ELR (cell line): ENCODE results near the gene ANKS1B.
A peak's percentile ranks its signal among the peaks of the same experiment; 100 is the strongest.
"Not testable (repeated sequence)": the region's sequence is repeated elsewhere in the genome, so short reads cannot be mapped to it uniquely, and the experiment has no call there.

Experiments used
- DNase-seq: peaks from one replicate; pipeline ENCODE4 v3.0.0-alpha.2; 2015; ENCODE audit warnings: low read depth

ANKS1B gene

DNA sequence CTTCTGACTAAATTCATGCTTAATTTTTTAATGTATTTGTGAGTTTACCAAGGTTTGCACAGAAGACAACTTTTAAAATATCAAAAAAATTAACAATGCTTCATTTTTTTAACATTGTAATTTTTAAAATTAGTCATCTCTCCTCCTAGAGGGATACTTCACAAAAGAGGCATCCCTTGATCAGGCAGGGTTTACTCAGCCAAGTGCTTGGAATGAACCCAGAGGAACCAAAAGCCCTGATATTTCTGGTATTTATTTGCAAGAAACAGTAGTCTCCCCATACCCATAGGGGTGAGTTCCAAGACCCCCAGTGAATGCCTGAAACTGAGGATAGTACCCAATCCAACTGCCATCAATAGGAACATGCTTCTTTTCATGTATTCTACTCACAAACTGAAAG, 284.7 kb downstream of the ANKS1B start:
- no peak for DNase-seq

GRCh38 chr12:99695050-99695449, 289.7 kb downstream of the ANKS1B start:
- no peak for DNase-seq

DNA sequence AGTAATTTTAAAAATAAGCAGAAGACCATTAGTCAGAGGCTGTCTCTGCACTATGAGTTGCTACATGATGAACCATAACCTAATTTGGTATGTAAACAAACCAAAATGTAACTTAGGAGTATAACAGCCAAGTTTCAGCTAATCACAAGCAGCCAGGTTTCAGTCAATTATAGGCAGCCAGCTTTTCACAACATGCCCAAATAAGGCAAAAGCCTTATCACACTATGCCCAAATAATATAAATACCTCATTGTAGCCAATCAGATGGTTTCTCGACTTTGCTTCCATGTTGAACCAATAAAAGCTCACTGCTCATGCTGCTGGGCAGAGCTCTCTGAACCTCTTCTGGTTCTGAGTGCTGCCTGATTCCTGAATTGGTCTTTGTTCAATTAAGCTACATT, 298.6 kb downstream of the ANKS1B start:
- no peak for DNase-seq

DNA sequence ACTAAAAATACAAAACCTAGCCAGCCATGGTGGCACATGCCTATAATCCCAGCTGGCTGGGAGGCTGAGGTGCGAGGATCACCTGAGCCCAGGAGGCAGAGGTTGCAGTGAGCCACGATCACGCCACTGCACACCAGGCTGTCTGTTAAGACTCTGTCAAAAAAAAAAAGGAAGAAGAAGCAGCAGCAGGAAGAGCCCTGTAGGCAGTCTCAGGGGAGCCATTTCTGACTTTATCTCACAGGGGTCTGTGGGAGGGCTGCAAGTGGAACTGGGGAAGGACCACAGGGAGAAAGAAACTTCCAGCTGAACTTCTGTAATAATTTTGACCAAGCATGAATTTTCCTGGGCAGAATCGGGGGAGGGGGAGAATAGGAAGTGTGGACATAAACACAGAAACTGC, 304.5 kb downstream of the ANKS1B start:
- DNase-seq: no peak

- peak; percentile 37 for DNase-seq
Measured at GRCh38 chr12:99670635-99671034, 314.1 kb downstream of the ANKS1B start.

DNA sequence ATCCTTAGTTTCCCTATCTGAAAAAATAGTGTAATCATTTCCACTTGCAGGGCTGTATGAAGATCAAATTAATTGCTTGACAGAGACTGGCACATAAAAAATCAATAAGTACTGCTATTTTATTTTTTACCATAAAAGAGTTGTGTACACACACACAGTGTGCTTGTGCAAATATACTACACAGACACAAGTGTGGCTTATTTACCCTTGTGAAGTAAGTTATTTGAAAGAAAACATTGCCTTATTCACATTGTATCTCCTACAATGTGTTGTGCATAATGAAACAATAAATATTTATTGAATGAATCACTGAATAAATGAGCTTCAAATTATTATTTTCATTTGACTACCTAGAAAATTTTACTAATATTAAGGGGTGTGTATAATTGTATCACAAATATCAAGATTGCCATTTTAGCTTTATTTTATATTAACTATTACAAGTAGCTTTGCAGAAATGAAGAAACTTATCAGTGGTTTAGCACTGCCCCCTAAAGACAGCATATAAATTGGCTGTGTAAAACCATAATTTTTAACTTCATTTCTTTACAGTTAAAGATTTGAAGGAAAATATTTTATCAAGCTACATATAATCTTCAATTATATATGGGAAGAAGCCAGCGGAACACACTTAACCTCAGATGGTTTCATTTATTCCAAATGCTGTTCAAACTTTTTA, 325.9 kb downstream of the ANKS1B start:
- DNase-seq: peak; percentile 21

DNA sequence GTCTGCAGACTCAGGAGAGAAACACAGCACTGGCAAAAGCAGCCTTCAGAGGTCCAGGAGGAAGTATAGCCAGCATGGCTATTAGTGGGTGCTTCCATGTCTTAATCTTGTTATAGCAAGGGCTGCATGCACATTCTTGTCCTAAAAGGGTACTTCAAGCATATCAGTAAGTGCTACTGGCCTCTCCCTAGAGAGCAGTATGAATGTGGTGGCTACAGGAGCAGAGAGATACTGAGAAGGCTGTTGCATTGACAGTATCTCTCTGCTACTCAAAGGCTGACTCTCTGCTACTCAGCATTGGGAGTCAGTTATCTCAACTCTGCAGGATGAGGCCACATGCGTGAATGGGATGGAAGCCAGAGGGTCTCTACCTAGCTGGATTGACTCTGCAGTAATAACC, 335.2 kb downstream of the ANKS1B start:
- DNase-seq: no peak

DNA sequence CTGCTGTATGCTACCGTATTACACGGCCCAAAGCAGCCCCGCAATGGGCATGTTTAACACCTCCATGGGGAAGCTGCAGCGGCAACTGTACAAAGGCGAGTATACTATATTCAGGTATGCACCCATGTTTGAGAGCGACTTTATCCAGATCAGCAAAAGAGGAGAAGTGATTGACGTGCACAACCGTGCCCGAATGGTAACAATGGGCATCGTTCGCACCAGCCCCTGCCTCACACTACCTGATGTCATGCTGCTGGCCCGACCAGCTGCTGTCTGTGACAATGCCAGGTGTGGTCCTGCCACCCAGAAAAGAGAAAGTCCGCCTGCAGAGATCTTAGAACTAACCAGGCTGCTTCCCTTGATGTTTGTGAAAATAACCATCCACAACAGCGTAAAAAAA, 336.6 kb downstream of the ANKS1B start:
- DNase-seq: no peak

DNA sequence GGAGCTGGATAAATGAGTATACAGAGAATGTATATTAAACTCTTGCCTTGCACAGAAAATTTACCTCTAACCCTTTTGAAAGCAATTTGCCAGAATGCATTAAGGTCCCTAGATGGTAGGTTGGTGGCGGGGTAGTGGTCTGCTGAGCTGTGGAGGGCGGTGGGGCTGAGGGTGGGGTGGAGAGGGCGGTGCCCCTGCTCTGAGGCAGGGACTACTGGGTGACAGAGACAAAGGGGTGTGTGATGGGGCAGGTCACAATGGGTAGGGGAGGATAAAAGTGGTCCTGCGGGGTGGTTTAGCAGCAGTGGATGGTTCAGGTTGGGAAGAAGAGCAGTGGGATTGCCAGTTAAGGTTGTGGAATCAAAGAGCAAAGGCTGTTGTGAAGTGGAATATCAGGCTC, 337.3 kb downstream of the ANKS1B start, which contains the start of gene GARIN6:
Gene GARIN6, plus strand, starts transcription at position 301 of the 400 bp plus-strand sequence. CDS start 422 bp downstream, outside the sequence.
- no peak for DNase-seq

DNA sequence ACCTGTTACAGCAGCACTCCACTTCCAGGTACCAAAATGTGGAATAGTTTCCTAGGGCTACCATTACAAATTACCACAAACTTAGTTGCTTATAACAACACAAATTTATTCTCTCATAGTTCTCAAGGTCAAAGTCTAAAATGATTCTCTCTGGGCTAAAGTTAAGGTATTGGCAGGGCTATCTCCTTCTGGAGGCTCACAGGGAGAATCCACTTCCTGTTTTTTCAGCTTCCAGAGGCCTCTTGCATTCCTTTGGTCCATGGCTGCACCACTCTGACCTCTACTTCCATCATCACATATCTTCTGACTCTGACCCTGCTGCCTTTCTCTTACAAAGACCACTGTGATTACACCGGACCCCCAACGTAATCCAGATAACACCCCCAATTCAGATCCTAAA, 340.1 kb downstream of the ANKS1B start:
- no peak for DNase-seq

- DNase-seq: no peak
Measured at GRCh38 chr12:99627459-99627858, 357.3 kb downstream of the ANKS1B start.

- not testable (repeated sequence) for DNase-seq
Measured at GRCh38 chr12:99624591-99624990, 360.1 kb downstream of the ANKS1B start.

- DNase-seq: no peak
Measured at GRCh38 chr12:99620159-99620479, 364.6 kb downstream of the ANKS1B start.

- peak; percentile 66 for DNase-seq
Measured at GRCh38 chr12:99619389-99620158, 365.2 kb downstream of the ANKS1B start.

DNA sequence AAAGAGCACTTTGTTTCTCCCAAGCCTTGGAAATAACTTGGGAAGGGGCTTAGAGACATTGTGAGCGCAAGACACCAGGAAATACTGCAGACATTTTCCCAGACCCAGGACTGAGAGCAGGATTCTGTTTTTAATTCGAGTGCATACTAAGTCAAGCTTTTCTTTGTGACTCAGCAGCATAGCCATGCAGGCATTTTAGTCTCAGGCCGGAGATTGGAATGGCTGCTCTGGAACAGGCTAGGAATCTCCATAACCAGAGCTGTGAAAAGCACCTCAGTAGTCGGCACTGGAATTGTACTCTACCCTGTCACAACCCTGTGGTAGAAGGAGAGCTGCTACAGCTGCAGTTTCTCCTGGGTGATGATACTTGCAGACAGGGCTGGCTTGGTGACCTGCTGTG, 366.1 kb downstream of the ANKS1B start:
- DNase-seq: peak; percentile 4

DNA sequence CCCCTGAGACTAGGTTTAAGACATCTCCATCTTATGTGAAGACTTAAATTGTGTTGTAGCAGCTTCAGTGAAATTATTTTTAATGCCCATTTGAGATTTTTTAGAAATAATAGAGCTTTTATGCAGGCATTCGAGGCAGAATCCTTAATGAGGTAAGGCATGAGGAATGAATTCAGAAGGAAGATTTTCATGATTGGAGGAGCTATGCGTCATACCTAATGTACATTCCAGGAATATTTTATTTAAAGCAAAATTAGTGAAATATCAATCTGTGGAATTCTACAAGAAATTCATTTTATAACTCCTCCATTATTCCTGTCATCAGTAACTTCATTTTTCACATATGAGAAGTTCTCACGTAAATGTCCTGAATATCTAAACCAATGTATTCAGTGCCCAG, 373.1 kb downstream of the ANKS1B start:
- peak; percentile 50 for DNase-seq

DNA sequence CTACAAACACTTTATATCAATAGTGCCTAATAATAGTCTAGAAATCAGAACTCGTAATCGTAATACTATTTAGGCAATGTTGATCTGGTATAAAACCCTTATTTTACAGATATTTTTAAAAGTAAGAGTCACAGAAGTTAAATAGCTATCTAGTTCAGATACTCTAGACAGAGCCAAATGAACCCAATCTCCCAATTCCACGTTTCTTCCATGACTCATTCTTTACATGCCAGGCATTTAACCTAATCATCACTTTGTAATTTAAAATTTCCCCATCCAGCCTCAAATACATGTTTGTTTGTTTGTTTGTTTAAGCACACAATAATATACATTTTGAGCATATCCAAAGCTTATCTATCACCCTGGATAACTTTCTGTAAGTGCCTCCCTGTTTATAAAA, 373.6 kb downstream of the ANKS1B start:
- peak; percentile 55 for DNase-seq

- DNase-seq: no peak
Measured at GRCh38 chr12:99609455-99610181, 375.1 kb downstream of the ANKS1B start.

DNA sequence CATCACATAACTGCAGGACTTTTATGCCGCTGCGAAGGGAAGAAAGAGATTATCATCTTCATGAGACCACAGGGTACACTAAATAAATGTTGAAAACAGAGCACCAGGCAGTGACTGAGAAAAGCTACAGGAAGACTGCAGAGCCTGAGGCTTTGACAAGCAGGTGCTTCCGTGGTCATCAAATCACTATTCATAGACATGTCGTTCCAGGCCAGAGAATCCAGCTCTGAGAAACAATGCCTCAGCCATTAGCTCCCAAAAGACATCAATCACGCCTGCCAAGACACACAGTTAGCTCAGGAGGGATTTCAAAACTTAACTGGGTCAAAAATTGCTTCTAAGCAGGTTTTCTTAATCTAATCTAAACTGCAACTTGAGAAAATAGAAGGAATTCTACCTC, 384.3 kb downstream of the ANKS1B start:
- no peak for DNase-seq

GRCh38 chr12:99598785-99599184, 386.0 kb downstream of the ANKS1B start:
- no peak for DNase-seq

GRCh38 chr12:99596762-99597161, 388.0 kb downstream of the ANKS1B start:
- DNase-seq: no peak

GRCh38 chr12:99577125-99577524, 407.6 kb downstream of the ANKS1B start:
- DNase-seq: not testable (repeated sequence)

DNA sequence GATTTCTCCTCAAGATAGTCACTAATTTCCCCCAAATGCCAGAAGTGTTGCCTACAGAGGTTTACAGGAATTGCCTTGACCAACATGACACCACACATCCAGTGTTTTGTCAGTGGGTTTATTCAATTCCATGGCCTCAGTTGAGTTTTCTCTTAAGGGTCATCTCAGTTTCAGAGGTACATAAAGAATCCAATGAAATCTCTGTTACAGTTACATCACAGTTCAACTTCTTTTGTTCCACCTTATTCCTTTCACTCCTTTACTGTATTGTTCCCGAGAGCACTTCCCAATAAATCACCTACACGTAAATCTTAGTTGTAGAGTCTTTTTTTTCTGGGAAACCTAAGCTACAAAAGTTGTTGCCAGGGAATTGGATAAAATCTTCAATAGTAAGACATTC, 410.8 kb downstream of the ANKS1B start:
- no peak for DNase-seq
